GM12878 (cell line): ENCODE data around the gene GNB3. TPM values are rescaled to one million over a fixed set of nuclear protein-coding genes. Genes with fewer than 3 reads are reported as not detected.
A peak's percentile ranks its signal among the peaks of the same experiment; 100 is the strongest.

Experiments used
- ATAC-seq: fragments of 200-7000 bp; cut with Tn5 transposase; 3 replicates; pipeline ENCODE4 v1.9.1; 2020; ENCODE audit warnings: mild to moderate bottlenecking, moderate library complexity
- BruUV-seq: library from RNA; stranded (reverse); fragments of 400-500 nt; replicated peaks from 2 replicates; lab custom pipeline; 2021; lab: Mats Ljungman, UMichigan
- CTCF ChIA-PET: fragments of 300-600 bp; sonication (Branson Sonifier 250); formaldehyde crosslinking; extraction: SDS; loops from one replicate; lab custom pipeline; 2021; ENCODE audit warnings: inconsistent platforms; lab: Yijun Ruan, JAX
- POLR2A ChIA-PET: fragments of 350-600 bp; formaldehyde crosslinking; extraction: SDS; loops from one replicate; lab custom pipeline; 2021; ENCODE audit warnings: inconsistent platforms; lab: Charles Lee
- RAD21 ChIA-PET: fragments of 300-600 bp; sonication (Branson Sonifier 250); formaldehyde crosslinking; loops from one replicate; lab custom pipeline; 2023; ENCODE audit warnings: antibody characterized with exemption; ENCODE audit not compliant: unreplicated experiment; lab: Charles Lee
- SMC1A ChIA-PET: fragments of 300-600 bp; sonication (Branson Sonifier 250); formaldehyde crosslinking; loops from one replicate; lab custom pipeline; 2023; ENCODE audit not compliant: unreplicated experiment, uncharacterized antibody; lab: Charles Lee
- DNase-seq: peaks from one replicate; pipeline ENCODE4 v3.0.0-alpha.2; 2011; ENCODE audit warnings: low read depth, low spot score
- FAIRE-seq: peaks from 3 replicates; lab custom pipeline; 2011; peaks lifted over from hg19 to GRCh38; lab: Jason Lieb, UNC
- H2AFZ ChIP-seq: 2 replicates; pipeline ENCODE4 v1.6.0; 2011; ENCODE audit warnings: low read depth, low read length, control low read depth; ENCODE audit not compliant: control insufficient read depth
- H3K27ac ChIP-seq: 2 replicates; pipeline ENCODE4 v1.5.1; 2011; ENCODE audit warnings: control low read depth; ENCODE audit not compliant: control insufficient read depth, insufficient read depth
- H3K27me3 ChIP-seq, 2 experiments: replicated peaks in 1 of 2; 2 replicates each; pipeline versions ENCODE4 v1.6.0 to v1.6.1; 2011; ENCODE audit warnings: low read length in 1 of 2; ENCODE audit not compliant: control insufficient read depth in 2 of 2, insufficient read depth in 2 of 2
- H3K36me3 ChIP-seq, 2 experiments: 2 replicates each; pipeline ENCODE4 v1.5.1; 2011; ENCODE audit warnings: low read length in 1 of 2; ENCODE audit not compliant: control insufficient read depth in 2 of 2, insufficient read depth in 2 of 2
- H3K4me1 ChIP-seq: 2 replicates; pipeline ENCODE4 v1.6.1; 2011; ENCODE audit warnings: mild to moderate bottlenecking, low read length, moderate library complexity, mixed read lengths; ENCODE audit not compliant: control insufficient read depth, insufficient read depth
- H3K4me2 ChIP-seq: 2 replicates; pipeline ENCODE4 v1.6.0; 2011; ENCODE audit warnings: control low read depth; ENCODE audit not compliant: control insufficient read depth, insufficient read depth
- H3K4me3 ChIP-seq: fragments of 200-600 bp; sonication (generic); 2 replicates; pipeline ENCODE4 v1.5.1; 2016
- H3K79me2 ChIP-seq: 2 replicates; pipeline ENCODE4 v1.6.0; 2011; ENCODE audit warnings: low read length; ENCODE audit not compliant: control insufficient read depth, insufficient read depth
- H3K9ac ChIP-seq: 2 replicates; pipeline ENCODE4 v1.8.0; 2011; ENCODE audit warnings: low read length, control low read depth, mixed read lengths; ENCODE audit not compliant: control insufficient read depth, insufficient read depth
- H3K9me3 ChIP-seq: replicated peaks from 3 replicates; pipeline ENCODE4 v1.5.1; 2011; ENCODE audit warnings: mild to moderate bottlenecking, low read length; ENCODE audit not compliant: control insufficient read depth, insufficient read depth
- H4K20me1 ChIP-seq: 2 replicates; pipeline ENCODE4 v1.6.0; 2011; ENCODE audit not compliant: control insufficient read depth, insufficient read depth
- CBX3 ChIP-seq: fragments of 200-600 bp; sonication (generic); IDR thresholded peaks from 2 replicates; pipeline ENCODE4 v1.6.1; 2016; ENCODE audit warnings: low read depth, borderline replicate concordance
- HDAC6 ChIP-seq: fragments of 200-600 bp; sonication (generic); IDR thresholded peaks from one replicate; pipeline ENCODE4 v1.8.0; 2017; ENCODE audit warnings: antibody characterized with exemption; ENCODE audit not compliant: unreplicated experiment
- MEF2A ChIP-seq: IDR thresholded peaks from 2 replicates; pipeline ENCODE4 v1.6.1; 2011; ENCODE audit warnings: low read depth, mild to moderate bottlenecking, low read length, moderate library complexity; ENCODE audit not compliant: insufficient read depth
- NFXL1 ChIP-seq: fragments of 450-650 bp; IDR thresholded peaks from 2 replicates; pipeline ENCODE4 v1.6.1; 2017; ENCODE audit warnings: antibody characterized with exemption, mild to moderate bottlenecking, borderline replicate concordance
- PKNOX1 ChIP-seq: fragments of 450-650 bp; IDR thresholded peaks from 2 replicates; pipeline ENCODE4 v1.6.1; 2016; ENCODE audit warnings: mild to moderate bottlenecking
- RB1 ChIP-seq: fragments of 450-650 bp; formaldehyde crosslinking; IDR thresholded peaks from 2 replicates; pipeline ENCODE4 v1.6.1; 2017; ENCODE audit warnings: mild to moderate bottlenecking, borderline replicate concordance
- RBBP5 ChIP-seq: fragments of 200-600 bp; sonication (generic); conservative IDR thresholded peaks from 2 replicates; pipeline ENCODE4 v1.6.1; 2016
- RCOR1 ChIP-seq: conservative IDR thresholded peaks from 2 replicates; pipeline ENCODE4 v1.6.1; 2012; ENCODE audit warnings: low read depth, low read length, improper control_type of control experiment
- REST ChIP-seq: IDR thresholded peaks from 2 replicates; pipeline ENCODE4 v1.6.1; 2012; ENCODE audit warnings: mild to moderate bottlenecking, low read depth, low read length
- TCF12 ChIP-seq: IDR thresholded peaks from 2 replicates; pipeline ENCODE4 v1.6.1; 2011; ENCODE audit warnings: low read depth, mild to moderate bottlenecking, low read length
- USF1 ChIP-seq: IDR thresholded peaks from 2 replicates; pipeline ENCODE4 v1.6.1; 2011; ENCODE audit warnings: borderline replicate concordance, low read depth, mild to moderate bottlenecking, moderate library complexity, mixed read lengths, low read length; ENCODE audit not compliant: insufficient read depth; ENCODE audit errors: extremely low read length
- USF2 ChIP-seq: IDR thresholded peaks from 2 replicates; pipeline ENCODE4 v1.6.1; 2011; ENCODE audit warnings: low read depth, low read length, improper control_type of control experiment, borderline replicate concordance
- WGBS: methylation state at CpG from one replicate; pipeline ENCODE4 v1.1.6; 2016; ENCODE audit warnings: low lambda C conversion rate; ENCODE audit not compliant: insufficient replicate concordance, insufficient coverage; ENCODE audit errors: missing lambda C conversion rate; 5-methylcytosine and 5-hydroxymethylcytosine counted together
- in situ Hi-C: fragments of 300-500 bp; cut with MboI; formaldehyde crosslinking; loops from 9 replicates; pipeline ENCODE4 v1.14.3; 2018; ENCODE audit warnings: mixed read lengths
- intact Hi-C: fragments of 100-400 bp; cut with micrococcal nuclease; formaldehyde crosslinking; loops from one replicate; pipeline ENCODE4 v1.14.2; 2022; ENCODE audit not compliant: unreplicated experiment
- polyA plus RNA-seq, 11 experiments: library from polyadenylated mRNA; depleted of rRNA in 4 of 11; unstranded in 6 of 11; stranded (reverse) in 5 of 11; fragments of >200 nt; fragmentation: Nextera tagmentation in 4 of 11; fragmentation: Illumina TruSeq in 1 of 11; extraction: Ambion mirVana in 4 of 11; extraction: Trizol in 1 of 11; gene quantifications; 1 replicate in 1 of 11; 2 replicates in 10 of 11; pipeline versions ENCODE4 v1.2.1 to v1.2.3, GENCODE V29; 2011 to 2016; ENCODE audit warnings: inconsistent platforms in 2 of 11, missing spikeins in 2 of 11, low read depth in 1 of 11
- total RNA-seq, 4 experiments: library from RNA; depleted of rRNA in 3 of 4; stranded (reverse); fragments of >200 nt in 3 of 4; fragmentation: Illumina TruSeq in 1 of 4; extraction: Trizol in 1 of 4; gene quantifications; 2 replicates each; pipeline versions ENCODE4 v1.2.1 to v1.2.3, GENCODE V29; 2013 to 2021

GNB3 gene
- total and polyA plus RNA-seq, 10 of the 15 experiments (the other 5 are each of a cell fraction or from before 2014, with no cell fraction given) = 0.05 to 1.1 (median 0.36) TPM

- TF ChIP-seq REST = no peak
- TF ChIP-seq RB1 = no peak
- no peak for TF ChIP-seq CBX3
- TF ChIP-seq HDAC6 = no peak
- TF ChIP-seq NFXL1 = no peak
These were observed 44.1 kb upstream of the GNB3 start (continued) for GRCh38 chr12:6796576-6796975.

- no peak overlapping the region for H3K9ac ChIP-seq
- H3K27me3 ChIP-seq = no peaks in the 10 kb centered on the region; a peak in 1 of 4 replicates
- H3K9me3 ChIP-seq = no peaks in the 10 kb centered on the region
- no peaks in the 10 kb centered on the region for H3K36me3 ChIP-seq
- POLR2A ChIA-PET = interaction anchor here (1.0 kb wide), 2 partner anchors 19 to 44 kb away, joined by 3 read pairs; no protein-coding TSS in a partner anchor
- WGBS = 62% methylated on average over 5 of the region's 5 CpGs
- TF ChIP-seq USF1 (no peak), RBBP5 (no peak), RCOR1 (no peak), PKNOX1 (peak; percentile 82), MEF2A (no peak), TCF12 (no peak), USF2 (no peak)
- TF ChIP-seq, all 136 proteins: peak for 1
- Histone ChIP-seq H3K4me1 (no peaks in the 10 kb centered on the region), H3K27ac (no peak overlapping the region), H4K20me1 (no peaks in the 10 kb centered on the region), H3K79me2 (no peaks in the 10 kb centered on the region), H3K4me2 (no peak overlapping the region), H2AFZ (no peak overlapping the region), H3K4me3 (no peak overlapping the region)
- in situ Hi-C loops = no loop called here
- CTCF ChIA-PET = interaction anchor here (1.1 kb wide), 1 partner anchor 9 kb away, joined by 3 read pairs; the partner anchor contains the start of gene CD4
- no peak for FAIRE-seq
- RAD21 ChIA-PET = no interaction called here
- DNase-seq = no peak
- ATAC-seq = no peak
- SMC1A ChIA-PET = no interaction called here
- no TSS peak for BruUV-seq
- intact Hi-C loops = no loop called here
These were observed 41.6 kb upstream of the GNB3 start for GRCh38 chr12:6799147-6799546.
